CD14-positive monocyte (primary cell): ENCODE results near the gene NDUFB7. TPM values are rescaled to one million over a fixed set of nuclear protein-coding genes. Genes with fewer than 3 reads are reported as not detected.

Source experiments
- DNase-seq, 3 donors: peaks; one replicate each; pipeline ENCODE4 v3.0.0-alpha.2; 2011 to 2022
- H2AFZ ChIP-seq: 2 replicates; pipeline ENCODE4 v1.6.0; 2012; ENCODE audit warnings: mild to moderate bottlenecking, low read depth, low read length, inconsistent platforms; ENCODE audit not compliant: insufficient read depth, poor library complexity, severe bottlenecking
- H3K27ac ChIP-seq, 2 donors: 1 replicate in 1 of 2; 2 replicates in 1 of 2; pipeline ENCODE4 v1.5.1; 2012 to 2013; ENCODE audit warnings: low read length in 2 of 2, control low read depth in 1 of 2, inconsistent platforms in 1 of 2, low read depth in 1 of 2, mild to moderate bottlenecking in 1 of 2
- H3K27me3 ChIP-seq, 2 donors: one replicate each; pipeline versions ENCODE4 v1.6.0 to v1.6.1; 2011 to 2013; ENCODE audit warnings: low read length in 2 of 2; ENCODE audit not compliant: control insufficient read depth in 2 of 2, insufficient read depth in 2 of 2
- H3K36me3 ChIP-seq, 2 donors: replicated peaks in 1 of 2; 1 replicate in 1 of 2; 2 replicates in 1 of 2; pipeline versions ENCODE4 v1.5.1 to v1.6.1; 2012 to 2013; ENCODE audit warnings: low read length in 2 of 2, control low read depth in 1 of 2, inconsistent platforms in 1 of 2, mild to moderate bottlenecking in 1 of 2; ENCODE audit not compliant: insufficient read depth in 2 of 2, control insufficient read depth in 1 of 2
- H3K4me1 ChIP-seq, 2 donors: 1 replicate in 1 of 2; 2 replicates in 1 of 2; pipeline versions ENCODE4 v1.5.1 to v1.6.1; 2012 to 2013; ENCODE audit warnings: low read length in 2 of 2, control low read depth in 1 of 2, inconsistent platforms in 1 of 2, mild to moderate bottlenecking in 1 of 2, moderate library complexity in 1 of 2; ENCODE audit not compliant: insufficient read depth in 2 of 2, control insufficient read depth in 1 of 2
- H3K4me2 ChIP-seq: replicated peaks from 2 replicates; pipeline ENCODE3; 2012; ENCODE audit warnings: low read length, moderate library complexity, mild to moderate bottlenecking; ENCODE audit not compliant: poor library complexity, severe bottlenecking; ENCODE audit errors: extremely low read depth
- H3K4me3 ChIP-seq, 3 experiments: fragments of 200-600 bp in 1 of 3; sonication (generic) in 1 of 3; replicated peaks in 1 of 3; 1 replicate in 2 of 3; 2 replicates in 1 of 3; pipeline ENCODE4 v1.5.1; 2011 to 2013; ENCODE audit warnings: low read length in 3 of 3, mild to moderate bottlenecking in 3 of 3, control low read depth in 2 of 3, low read depth in 2 of 3, inconsistent platforms in 1 of 3, moderate library complexity in 1 of 3
- H3K79me2 ChIP-seq: 2 replicates; pipeline ENCODE4 v1.6.0; 2012; ENCODE audit warnings: mild to moderate bottlenecking, control low read depth, inconsistent platforms, low read length, moderate library complexity; ENCODE audit not compliant: insufficient read depth
- H3K9ac ChIP-seq: 2 replicates; pipeline ENCODE4 v1.6.0; 2017; ENCODE audit warnings: low read length, mild to moderate bottlenecking; ENCODE audit not compliant: insufficient read depth, poor library complexity, severe bottlenecking
- H3K9me3 ChIP-seq, 2 donors: replicated peaks in 1 of 2; 1 replicate in 1 of 2; 2 replicates in 1 of 2; pipeline versions ENCODE4 v1.5.1 to v1.6.1; 2012 to 2013; ENCODE audit warnings: low read length in 2 of 2, control low read depth in 1 of 2; ENCODE audit not compliant: control insufficient read depth in 1 of 2, insufficient read depth in 1 of 2
- H4K20me1 ChIP-seq: 2 replicates; pipeline ENCODE4 v1.6.0; 2012; ENCODE audit warnings: mild to moderate bottlenecking, low read length, control low read depth, moderate library complexity; ENCODE audit not compliant: insufficient read depth
- H3K27ac Mint-ChIP-seq, 7 donors: one replicate each; pipeline ENCODE4 v1.8.0; 2020; ENCODE audit warnings: mild to moderate bottlenecking in 7 of 7, mixed read lengths in 7 of 7, moderate library complexity in 6 of 7, inconsistent platforms in 2 of 7
- H3K27me3 Mint-ChIP-seq, 3 donors: one replicate each; pipeline ENCODE4 v1.8.0; 2021 to 2022; ENCODE audit warnings: low read depth in 3 of 3, mild to moderate bottlenecking in 3 of 3, mixed read lengths in 3 of 3, moderate library complexity in 3 of 3, inconsistent platforms in 1 of 3
- H3K36me3 Mint-ChIP-seq, 2 donors: one replicate each; pipeline ENCODE4 v1.8.0; 2020; ENCODE audit warnings: mixed read lengths in 2 of 2, inconsistent platforms in 1 of 2, mild to moderate bottlenecking in 1 of 2
- H3K4me1 Mint-ChIP-seq: one replicate; pipeline ENCODE4 v1.8.0; 2020; ENCODE audit warnings: mild to moderate bottlenecking, mixed read lengths
- H3K4me3 Mint-ChIP-seq, 2 donors: one replicate each; pipeline ENCODE4 v1.8.0; 2020; ENCODE audit warnings: mild to moderate bottlenecking in 2 of 2, mixed read lengths in 2 of 2, moderate library complexity in 1 of 2
- H3K9me3 Mint-ChIP-seq, 7 donors: one replicate each; pipeline ENCODE4 v1.8.0; 2020 to 2022; ENCODE audit warnings: mixed read lengths in 7 of 7, mild to moderate bottlenecking in 6 of 7, moderate library complexity in 6 of 7, inconsistent platforms in 2 of 7
- CTCF ChIP-seq: fragments of 200-600 bp; IDR thresholded peaks from one replicate; pipeline ENCODE4 v1.8.0; 2022; ENCODE audit warnings: antibody characterized with exemption, mild to moderate bottlenecking
- WGBS: methylation state at CpG from one replicate; pipeline ENCODE4 v1.1.5; 2013; ENCODE audit warnings: missing lambda C conversion rate; ENCODE audit not compliant: insufficient coverage; 5-methylcytosine and 5-hydroxymethylcytosine counted together
- intact Hi-C, 2 donors: fragments of 100-400 bp; cut with micrococcal nuclease; formaldehyde crosslinking; loops; one replicate each; pipeline versions ENCODE4 v1.15.0 to v1.15.1; 2023
- polyA plus RNA-seq, 3 donors: library from polyadenylated mRNA; depleted of rRNA in 1 of 3; unstranded in 2 of 3; stranded (reverse) in 1 of 3; fragments of 300-500 nt in 2 of 3; fragments of >200 nt in 1 of 3; fragmentation: Illumina TruSeq in 2 of 3; gene quantifications; 1 replicate in 2 of 3; 2 replicates in 1 of 3; pipeline ENCODE4 v1.2.3, GENCODE V29; 2012 to 2021

NDUFB7 gene
- polyA plus RNA-seq, 3 donors: 137 to 313 (median 204) TPM

DNA sequence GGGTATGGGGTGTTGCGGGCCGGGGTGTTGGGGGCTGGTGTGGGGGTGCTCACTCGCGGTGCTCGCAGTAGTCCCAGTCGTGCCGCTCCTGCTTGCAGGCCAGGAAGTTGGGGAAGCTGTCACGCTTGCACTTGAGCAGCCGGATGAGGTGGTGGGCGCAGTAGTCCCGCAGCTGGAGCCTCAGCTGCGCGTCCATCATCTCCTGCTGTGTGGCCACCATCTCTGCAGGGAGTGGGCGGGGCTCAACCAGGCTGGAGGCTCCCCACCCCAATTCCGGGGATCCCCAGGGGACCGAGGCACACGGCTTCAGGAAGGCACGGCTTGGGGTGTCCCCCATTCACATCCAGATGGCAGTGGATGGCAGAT is 5.2 kb downstream of the NDUFB7 start:
- DNase-seq: no peak
- Histone ChIP-seq H2AFZ (no peak overlapping the region), H3K36me3 (peaks cover 23 to 30% of the 10 kb centered on the region in 2 donors), H3K27ac (no peak overlapping the region), H3K9me3 (no peaks in the 10 kb centered on the region), H3K79me2 (peaks cover 37% of the 10 kb centered on the region), H3K9ac (no peak overlapping the region), H3K4me3 (no peak overlapping the region), H3K4me2 (no peak overlapping the region), H3K27me3 (no peaks in the 10 kb centered on the region), H3K4me1 (peaks cover 11 to 13% of the 10 kb centered on the region in 2 donors), H4K20me1 (peaks cover 39% of the 10 kb centered on the region)
- TF ChIP-seq CTCF: no peak
- Mint-ChIP-seq H3K27ac (no peak overlapping the region), H3K4me3 (no peak overlapping the region), H3K4me1 (peaks cover 23% of the 10 kb centered on the region), H3K9me3 (peaks cover 0 to 3% (median 0%) of the 10 kb centered on the region in 7 donors), H3K36me3 (peaks cover 23 to 49% of the 10 kb centered on the region in 2 donors), H3K27me3 (no peaks in the 10 kb centered on the region)
- intact Hi-C loops: no loop called here
- WGBS: 65% methylated on average over 16 of the region's 18 CpGs

- Histone ChIP-seq H3K79me2 (peaks cover 33% of the 10 kb centered on the region), H3K36me3 (peaks cover 23 to 30% of the 10 kb centered on the region in 2 donors), H3K4me3 (no peak overlapping the region), H3K27ac (no peak overlapping the region), H3K9me3 (no peaks in the 10 kb centered on the region), H3K27me3 (no peaks in the 10 kb centered on the region), H3K9ac (no peak overlapping the region), H2AFZ (no peak overlapping the region), H3K4me2 (no peak overlapping the region), H3K4me1 (peaks cover 5 to 6% of the 10 kb centered on the region in 2 donors), H4K20me1 (peaks cover 38% of the 10 kb centered on the region)
- H3K4me1 Mint-ChIP-seq: peaks cover 18% of the 10 kb centered on the region
- no peak overlapping the region for H3K4me3 Mint-ChIP-seq
- intact Hi-C loops: no loop called here
- peaks cover 0 to 3% (median 0%) of the 10 kb centered on the region in 7 donors for H3K9me3 Mint-ChIP-seq
- 90% methylated on average over 13 of the region's 31 CpGs for WGBS
- DNase-seq: no peak
- peaks cover 23 to 49% of the 10 kb centered on the region in 2 donors for H3K36me3 Mint-ChIP-seq
- H3K27me3 Mint-ChIP-seq: no peaks in the 10 kb centered on the region
- TF ChIP-seq CTCF: no peak
- H3K27ac Mint-ChIP-seq: no peak overlapping the region
Observed at GRCh38 chr19:14565765-14566711, 5.8 kb downstream of the NDUFB7 start.
